Natural killer cell (primary cell): ENCODE results near the gene CFAP97. TPM values are rescaled to one million over a fixed set of nuclear protein-coding genes. Genes with fewer than 3 reads are reported as not detected.

Experiments used
- ATAC-seq, 3 donors: fragments of 150-1000 bp in 2 of 3; fragments of 200-7000 bp in 1 of 3; cut with Tn5 transposase; 1 replicate in 1 of 3; 2 replicates in 2 of 3; pipeline ENCODE4 v1.10.0; 2021; ENCODE audit warnings: mild to moderate bottlenecking in 2 of 3, moderate library complexity in 2 of 3
- DNase-seq, 2 donors: peaks; one replicate each; pipeline versions ENCODE4 v3.0.0 to v3.0.0-alpha.2; 2013 to 2021; ENCODE audit warnings: mixed read lengths in 1 of 2
- H3K27ac ChIP-seq: one replicate; pipeline ENCODE4 v1.5.1; 2013; ENCODE audit warnings: mild to moderate bottlenecking, low read length
- H3K27me3 ChIP-seq: one replicate; pipeline ENCODE4 v1.6.1; 2013; ENCODE audit warnings: low read length; ENCODE audit not compliant: control insufficient read depth, insufficient read depth
- H3K36me3 ChIP-seq: one replicate; pipeline ENCODE4 v1.6.1; 2013; ENCODE audit warnings: low read length; ENCODE audit not compliant: control insufficient read depth, insufficient read depth
- H3K4me1 ChIP-seq: one replicate; pipeline ENCODE4 v1.6.1; 2013; ENCODE audit warnings: low read length; ENCODE audit not compliant: control insufficient read depth, insufficient read depth
- H3K4me3 ChIP-seq: one replicate; pipeline ENCODE4 v1.5.1; 2013; ENCODE audit warnings: low read length
- H3K9me3 ChIP-seq: one replicate; pipeline ENCODE4 v1.6.1; 2013; ENCODE audit warnings: low read length; ENCODE audit not compliant: control insufficient read depth, insufficient read depth
- H3K27ac Mint-ChIP-seq, 2 donors: one replicate each; pipeline ENCODE4 v1.8.0; 2022; ENCODE audit warnings: mild to moderate bottlenecking in 2 of 2, mixed read lengths in 2 of 2, moderate library complexity in 1 of 2
- H3K27me3 Mint-ChIP-seq, 2 donors: one replicate each; pipeline ENCODE4 v1.8.0; 2022; ENCODE audit warnings: low read depth in 2 of 2, mixed read lengths in 2 of 2
- H3K36me3 Mint-ChIP-seq: one replicate; pipeline ENCODE4 v1.8.0; 2022; ENCODE audit warnings: mixed read lengths
- H3K4me1 Mint-ChIP-seq, 2 donors: one replicate each; pipeline ENCODE4 v1.8.0; 2022; ENCODE audit warnings: mixed read lengths in 2 of 2
- H3K4me3 Mint-ChIP-seq: one replicate; pipeline ENCODE4 v1.8.0; 2022; ENCODE audit warnings: mild to moderate bottlenecking, moderate library complexity, mixed read lengths
- H3K9me3 Mint-ChIP-seq, 2 donors: one replicate each; pipeline ENCODE4 v1.8.0; 2022; ENCODE audit warnings: mixed read lengths in 2 of 2
- CTCF ChIP-seq: fragments of 200-600 bp; IDR thresholded peaks from one replicate; pipeline ENCODE4 v1.8.0; 2022; ENCODE audit warnings: antibody characterized with exemption
- WGBS: methylation state at CpG from one replicate; pipeline ENCODE4 v1.1.7; 2013; ENCODE audit warnings: missing lambda C conversion rate; ENCODE audit not compliant: insufficient coverage; 5-methylcytosine and 5-hydroxymethylcytosine counted together
- intact Hi-C: fragments of 100-400 bp; cut with micrococcal nuclease; formaldehyde crosslinking; loops from one replicate; pipeline ENCODE4 v1.14.2; 2022
- total RNA-seq, 4 donors: library from RNA; stranded (reverse); fragments of 120-200 nt in 1 of 4; gene quantifications; one replicate each; pipeline versions ENCODE4 v1.2.3 to v1.2.4, GENCODE V29; 2013 to 2022

The CFAP97 gene
- total RNA-seq, 3 donors from 2014 or later (not counting 1 experiment from before 2014, with no cell fraction given) = 25.7 to 30.5 (median 25.9) TPM

- 85% methylated on average over 7 of the region's 11 CpGs for WGBS
- Mint-ChIP-seq H3K27ac (no peak overlapping the region), H3K9me3 (no peaks in the 10 kb centered on the region), H3K36me3 (no peaks in the 10 kb centered on the region), H3K4me1 (no peaks in the 10 kb centered on the region), H3K4me3 (no peak overlapping the region), H3K27me3 (peaks cover 14 to 20% of the 10 kb centered on the region in 2 donors)
- Histone ChIP-seq H3K4me3 (no peak overlapping the region), H3K4me1 (no peaks in the 10 kb centered on the region), H3K36me3 (no peaks in the 10 kb centered on the region), H3K9me3 (no peaks in the 10 kb centered on the region), H3K27me3 (peaks cover 3% of the 10 kb centered on the region), H3K27ac (no peak overlapping the region)
- intact Hi-C loops = no loop called here
- no peak for ATAC-seq
- DNase-seq = no peak
- TF ChIP-seq CTCF = no peak
These were observed 93.4 kb downstream of the CFAP97 start for GRCh38 chr4:185110375-185110823.

DNA sequence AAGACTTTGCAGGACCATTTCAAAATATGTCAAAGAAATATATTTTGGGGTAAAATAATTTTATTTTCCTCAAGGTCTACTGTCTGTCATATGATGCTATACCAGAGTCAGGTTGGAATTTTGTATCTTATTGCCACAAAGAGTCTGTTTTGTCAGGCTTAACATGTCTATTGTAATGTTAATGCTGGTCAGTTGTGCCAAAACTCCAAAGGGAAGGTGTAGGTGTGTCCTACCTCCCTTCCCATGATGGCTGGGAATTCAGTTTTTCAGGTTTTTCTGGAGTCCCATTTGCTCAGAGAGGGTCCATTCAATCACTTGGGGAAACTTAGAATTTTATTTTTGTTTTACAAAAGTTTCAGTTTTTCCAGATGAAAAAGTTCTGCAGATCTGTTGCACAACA is 94.1 kb downstream of the CFAP97 start:
- Mint-ChIP-seq H3K4me3 (no peak overlapping the region), H3K27ac (no peak overlapping the region), H3K4me1 (no peaks in the 10 kb centered on the region), H3K9me3 (no peaks in the 10 kb centered on the region), H3K36me3 (no peaks in the 10 kb centered on the region), H3K27me3 (peaks cover 14 to 20% of the 10 kb centered on the region in 2 donors)
- no peaks in the 10 kb centered on the region for H3K9me3 ChIP-seq
- peaks cover 3% of the 10 kb centered on the region for H3K27me3 ChIP-seq
- no peaks in the 10 kb centered on the region for H3K4me1 ChIP-seq
- H3K27ac ChIP-seq = no peak overlapping the region
- intact Hi-C loops = no loop called here
- TF ChIP-seq CTCF = no peak
- no peaks in the 10 kb centered on the region for H3K36me3 ChIP-seq
- H3K4me3 ChIP-seq = no peak overlapping the region
- DNase-seq = no peak
- ATAC-seq = no peak

Other genes starting within 250 kb of the CFAP97 start
- not detected for gene HELT, start 185.5 kb downstream of the CFAP97 start, total RNA-seq
- gene SLC25A4, start 60.7 kb downstream of the CFAP97 start, total RNA-seq = 1 to 10 TPM; 5.6 to 8.2 (median 7.5) TPM
- gene SNX25, start 5.6 kb upstream of the CFAP97 start, total RNA-seq = 10 to 100 TPM; 15.5 to 18.0 (median 16.6) TPM
- gene LRP2BP, start 191.9 kb upstream of the CFAP97 start, total RNA-seq = 1 to 10 TPM; 1.7 to 2.4 (median 2.2) TPM
- 10 to 100 TPM; 12.9 to 18.6 (median 13.1) TPM for gene ANKRD37, start 192.8 kb upstream of the CFAP97 start, total RNA-seq
- 10 to 100 TPM; 14.0 to 18.8 (median 16.7) TPM for gene UFSP2, start 222.0 kb upstream of the CFAP97 start, total RNA-seq